ENCODE data around the gene TMEM260.

The TMEM260 gene

DNA sequence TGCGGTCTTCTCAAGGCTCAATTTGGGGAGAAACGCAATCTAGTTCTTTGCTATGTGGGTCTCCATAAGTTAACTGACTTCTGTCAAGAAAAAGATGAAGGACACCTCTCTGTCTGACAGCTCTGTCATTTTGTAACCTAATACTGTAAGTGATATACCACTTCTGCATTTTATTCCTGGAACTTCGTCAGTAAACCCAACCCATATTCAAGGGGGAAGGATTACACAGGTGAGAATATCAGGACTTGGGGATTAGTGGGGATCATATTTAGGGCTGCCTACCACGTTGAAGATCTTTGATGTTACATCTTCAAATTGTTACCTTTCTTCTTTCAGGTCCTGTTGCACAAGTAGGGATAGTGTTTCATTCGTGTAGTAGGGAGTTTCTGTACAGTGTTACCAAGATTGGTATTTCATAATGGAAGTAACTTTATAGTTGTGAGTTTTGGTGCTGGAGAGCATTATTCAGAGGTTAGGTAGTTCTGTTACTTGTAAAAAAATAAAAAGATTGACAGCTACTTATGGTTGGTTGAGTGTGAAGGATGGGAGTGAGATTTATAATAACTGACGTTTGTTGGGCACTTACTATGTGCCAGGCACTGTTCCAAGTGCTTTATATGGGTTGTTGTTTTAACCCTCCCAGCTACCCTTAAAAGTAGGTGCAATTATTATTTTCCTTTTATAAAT lies 1.6 kb downstream of the TMEM260 start:
- TF ChIP-seq, protein P1, sequence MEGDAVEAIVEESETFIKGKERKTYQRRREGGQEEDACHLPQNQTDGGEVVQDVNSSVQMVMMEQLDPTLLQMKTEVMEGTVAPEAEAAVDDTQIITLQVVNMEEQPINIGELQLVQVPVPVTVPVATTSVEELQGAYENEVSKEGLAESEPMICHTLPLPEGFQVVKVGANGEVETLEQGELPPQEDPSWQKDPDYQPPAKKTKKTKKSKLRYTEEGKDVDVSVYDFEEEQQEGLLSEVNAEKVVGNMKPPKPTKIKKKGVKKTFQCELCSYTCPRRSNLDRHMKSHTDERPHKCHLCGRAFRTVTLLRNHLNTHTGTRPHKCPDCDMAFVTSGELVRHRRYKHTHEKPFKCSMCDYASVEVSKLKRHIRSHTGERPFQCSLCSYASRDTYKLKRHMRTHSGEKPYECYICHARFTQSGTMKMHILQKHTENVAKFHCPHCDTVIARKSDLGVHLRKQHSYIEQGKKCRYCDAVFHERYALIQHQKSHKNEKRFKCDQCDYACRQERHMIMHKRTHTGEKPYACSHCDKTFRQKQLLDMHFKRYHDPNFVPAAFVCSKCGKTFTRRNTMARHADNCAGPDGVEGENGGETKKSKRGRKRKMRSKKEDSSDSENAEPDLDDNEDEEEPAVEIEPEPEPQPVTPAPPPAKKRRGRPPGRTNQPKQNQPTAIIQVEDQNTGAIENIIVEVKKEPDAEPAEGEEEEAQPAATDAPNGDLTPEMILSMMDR (IDR thresholded peaks at IDR 0.05): no peak

DNA sequence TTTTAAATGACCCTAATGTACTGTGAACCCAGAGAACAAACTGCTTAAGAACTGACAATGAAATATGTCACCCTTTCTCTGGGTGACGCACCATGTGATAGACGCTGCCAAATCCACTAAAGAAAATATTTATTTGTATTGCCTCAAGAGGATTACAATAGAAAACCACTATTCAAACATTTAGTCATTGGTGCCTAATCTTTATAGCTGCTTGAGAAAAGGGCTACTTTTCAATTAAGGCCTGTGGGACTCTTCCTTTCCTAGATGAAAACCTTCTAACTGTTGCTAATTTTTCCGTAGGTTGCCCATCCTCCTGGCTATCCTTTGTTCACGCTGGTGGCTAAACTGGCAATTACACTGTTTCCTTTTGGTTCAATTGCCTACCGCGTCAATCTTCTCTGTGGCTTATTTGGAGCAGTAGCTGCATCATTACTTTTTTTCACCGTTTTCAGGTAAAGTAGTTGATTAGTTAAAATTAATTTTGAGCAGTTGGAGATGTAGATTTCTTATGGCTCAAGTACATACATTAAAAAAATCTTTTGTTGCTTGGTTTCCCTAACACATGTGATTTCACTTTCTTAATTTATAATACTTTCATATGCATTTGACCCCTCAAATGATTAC lies 6.0 kb downstream of the TMEM260 start:
- TF ChIP-seq, protein P1 (IDR thresholded peaks at IDR 0.05): no peak

DNA sequence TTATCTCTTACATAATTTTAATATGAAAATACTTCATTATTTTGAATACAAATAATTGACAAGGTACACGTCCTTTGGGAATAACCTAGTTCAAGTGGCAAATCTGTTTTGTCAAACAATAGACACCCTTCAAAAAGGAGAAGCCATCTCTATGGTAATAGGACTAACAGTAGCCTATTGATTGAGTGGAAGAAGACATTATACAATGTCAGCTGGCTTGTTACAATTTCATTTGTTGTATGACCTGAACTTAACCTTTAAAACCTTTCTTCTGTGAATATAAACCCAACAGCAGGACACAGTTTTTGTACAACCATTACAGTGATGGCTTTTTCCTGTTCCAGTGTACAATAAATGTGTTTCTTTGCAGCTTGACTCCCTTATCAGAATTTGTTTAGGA lies 8.1 kb downstream of the TMEM260 start:
- TF ChIP-seq, protein P1 (IDR thresholded peaks at IDR 0.05): no peak

DNA sequence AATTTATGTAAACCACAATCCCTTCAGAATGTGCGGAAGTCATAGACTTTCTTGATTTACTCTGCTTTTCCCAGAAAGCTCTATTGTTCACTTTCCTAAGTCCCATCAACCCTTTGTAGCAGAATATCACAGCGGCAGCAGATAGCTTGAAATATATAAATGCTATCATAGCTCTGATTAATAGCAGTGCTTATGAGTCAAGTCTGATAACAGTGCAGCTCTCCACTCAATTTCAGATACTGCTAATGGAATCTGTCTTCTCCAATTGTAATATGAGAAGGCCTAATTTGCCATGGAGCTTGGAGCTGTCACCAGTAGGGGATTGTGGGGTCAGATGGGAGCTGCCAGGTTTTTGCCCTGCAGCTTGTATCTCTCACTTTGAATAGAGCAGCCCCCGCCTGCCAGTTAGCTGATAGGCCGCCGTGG lies 10.9 kb downstream of the TMEM260 start:
- TF ChIP-seq, protein P1 (IDR thresholded peaks at IDR 0.05): no peak

DNA sequence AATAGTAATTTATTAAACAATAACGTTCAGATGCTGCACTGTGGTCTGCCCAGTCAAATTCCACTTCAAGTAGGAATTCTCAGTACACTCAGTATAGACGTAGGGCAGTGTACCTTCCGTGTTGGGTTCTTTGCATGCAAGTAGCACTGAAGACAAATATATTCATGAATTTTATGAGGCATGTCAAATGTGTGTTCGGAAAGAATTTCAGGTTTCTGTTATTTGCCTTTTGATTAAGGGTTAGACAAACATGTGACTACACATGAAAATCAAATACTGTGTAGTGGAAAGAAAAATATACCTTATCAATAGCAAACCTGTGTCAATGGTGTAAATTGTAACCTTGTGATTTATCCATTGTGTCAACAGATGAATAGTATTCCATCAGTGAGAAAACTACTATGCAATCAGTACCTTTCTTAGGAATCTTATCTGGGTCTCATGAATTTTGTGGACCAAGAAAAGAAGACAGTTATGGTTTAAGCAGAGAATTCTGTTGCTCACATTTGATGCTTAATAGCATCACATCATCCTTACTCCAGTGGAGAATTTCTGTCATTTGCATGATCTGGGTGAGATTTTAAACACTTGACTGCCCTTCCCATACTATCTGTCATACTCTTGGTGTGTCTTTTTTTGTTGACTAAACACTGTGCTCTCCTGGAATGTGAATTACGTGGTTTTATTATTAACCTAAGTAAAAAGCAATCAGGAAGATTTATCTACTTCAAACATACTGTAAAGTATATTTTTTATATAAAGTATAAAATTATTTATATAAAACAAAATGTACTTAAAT lies 13.3 kb downstream of the TMEM260 start:
- TF ChIP-seq, protein P1 (IDR thresholded peaks at IDR 0.05): no peak

DNA sequence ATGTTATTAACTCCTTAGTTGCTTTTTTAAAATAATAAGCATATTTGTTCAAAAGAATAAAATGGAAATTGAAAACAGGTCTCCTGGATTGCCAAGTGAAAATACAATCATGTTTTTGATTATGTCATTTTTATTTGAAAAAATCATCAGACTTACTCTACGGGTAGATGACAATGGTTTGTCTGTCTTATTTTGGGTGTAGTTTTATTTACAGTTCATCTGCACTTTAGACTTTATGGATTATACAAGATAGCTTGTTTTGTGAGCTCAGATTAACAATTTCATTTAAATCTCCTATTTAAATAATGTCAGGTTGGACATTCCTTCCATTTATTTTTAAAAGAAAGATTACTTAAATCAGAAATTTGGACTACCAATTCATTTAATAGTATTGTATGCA lies 14.8 kb downstream of the TMEM260 start:
- TF ChIP-seq, protein P1 (IDR thresholded peaks at IDR 0.05): no peak

DNA sequence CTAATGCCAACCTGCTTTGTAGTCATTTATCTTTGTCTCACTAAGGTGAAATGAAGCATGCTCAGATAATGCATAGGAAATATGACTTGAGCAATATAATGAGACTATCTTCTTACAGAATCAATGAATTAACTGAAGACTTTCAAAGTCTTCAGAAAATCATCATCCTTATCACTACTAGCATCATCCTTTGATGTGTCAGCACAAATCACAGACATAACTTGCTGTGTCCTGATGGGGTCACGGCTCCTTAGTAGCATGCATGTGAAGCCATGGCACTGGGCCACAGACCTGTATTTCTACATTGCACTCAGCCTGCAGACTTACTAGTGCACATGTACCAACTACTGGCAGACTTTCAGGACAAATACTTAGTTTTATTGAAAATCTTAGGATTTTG lies 18.9 kb downstream of the TMEM260 start:
- TF ChIP-seq, protein P1 (IDR thresholded peaks at IDR 0.05): no peak

Measured in LNCAP (cell line).